Astrocyte (in vitro differentiated cells and primary cell): ENCODE measurements around the gene KIAA1217. TPM values are rescaled to one million over a fixed set of nuclear protein-coding genes. Genes with fewer than 3 reads are reported as not detected.

Source experiments
- DNase-seq: peaks from one replicate; pipeline ENCODE4 v3.0.0-alpha.2; 2010; ENCODE audit warnings: low read depth
- FAIRE-seq: peaks from 2 replicates; lab custom pipeline; 2011; peaks lifted over from hg19 to GRCh38; lab: Jason Lieb, UNC
- H2AFZ ChIP-seq: 2 replicates; pipeline ENCODE4 v1.6.0; 2012; ENCODE audit warnings: low read depth, low read length, inconsistent platforms
- H3K27ac ChIP-seq: 2 replicates; pipeline ENCODE4 v1.5.1; 2011; ENCODE audit warnings: low read depth, low read length, inconsistent platforms
- H3K27me3 ChIP-seq: 2 replicates; pipeline ENCODE4 v1.6.0; 2011; ENCODE audit warnings: low read length, inconsistent platforms; ENCODE audit not compliant: insufficient read depth
- H3K36me3 ChIP-seq: 2 replicates; pipeline ENCODE4 v1.5.1; 2011; ENCODE audit warnings: low read length, inconsistent platforms; ENCODE audit not compliant: insufficient read depth
- H3K4me1 ChIP-seq: 2 replicates; pipeline ENCODE4 v1.5.1; 2011; ENCODE audit warnings: low read length, inconsistent platforms; ENCODE audit not compliant: insufficient read depth
- H3K4me2 ChIP-seq: 2 replicates; pipeline ENCODE4 v1.6.0; 2012; ENCODE audit warnings: low read length, inconsistent platforms
- H3K4me3 ChIP-seq: 2 replicates; pipeline ENCODE4 v1.5.1; 2011; ENCODE audit warnings: low read depth, mild to moderate bottlenecking, low read length, inconsistent platforms; ENCODE audit not compliant: insufficient read depth
- H3K79me2 ChIP-seq: 2 replicates; pipeline ENCODE4 v1.6.0; 2012; ENCODE audit warnings: mild to moderate bottlenecking, low read length, inconsistent platforms; ENCODE audit not compliant: insufficient read depth
- H3K9ac ChIP-seq: 2 replicates; pipeline ENCODE4 v1.6.0; 2012; ENCODE audit warnings: mild to moderate bottlenecking, low read length, inconsistent platforms
- H3K9me3 ChIP-seq: 2 replicates; pipeline ENCODE4 v1.5.1; 2012; ENCODE audit warnings: low read depth, mild to moderate bottlenecking, low read length, inconsistent platforms; ENCODE audit not compliant: insufficient read depth
- H4K20me1 ChIP-seq: 2 replicates; pipeline ENCODE4 v1.6.0; 2012; ENCODE audit warnings: low read length, inconsistent platforms; ENCODE audit not compliant: insufficient read depth
- H3K27ac Mint-ChIP-seq: one replicate; pipeline ENCODE4 v1.8.0; 2021; ENCODE audit warnings: mild to moderate bottlenecking, mixed read lengths; ENCODE audit not compliant: unreplicated experiment
- H3K27me3 Mint-ChIP-seq: one replicate; pipeline ENCODE4 v1.8.0; 2021; ENCODE audit warnings: low read depth, mixed read lengths; ENCODE audit not compliant: unreplicated experiment
- H3K36me3 Mint-ChIP-seq: one replicate; pipeline ENCODE4 v1.8.0; 2021; ENCODE audit warnings: low read depth, mixed read lengths; ENCODE audit not compliant: unreplicated experiment
- H3K4me1 Mint-ChIP-seq: one replicate; pipeline ENCODE4 v1.8.0; 2021; ENCODE audit warnings: low read depth, mixed read lengths; ENCODE audit not compliant: unreplicated experiment
- H3K4me3 Mint-ChIP-seq: one replicate; pipeline ENCODE4 v1.8.0; 2021; ENCODE audit warnings: mild to moderate bottlenecking, moderate library complexity, mixed read lengths; ENCODE audit not compliant: unreplicated experiment
- H3K9me3 Mint-ChIP-seq: one replicate; pipeline ENCODE4 v1.8.0; 2021; ENCODE audit warnings: mild to moderate bottlenecking, mixed read lengths; ENCODE audit not compliant: unreplicated experiment
- EZH2 ChIP-seq: IDR thresholded peaks from 2 replicates; pipeline ENCODE4 v1.6.1; 2012; ENCODE audit warnings: mild to moderate bottlenecking, low read length, inconsistent platforms; ENCODE audit not compliant: insufficient read depth
- microRNA-seq: library from miRNA; unstranded; fragments of <30 nt; microRNA quantifications from one replicate; pipeline ENCODE4 v1.2.0, GENCODE V29; 2020
- total RNA-seq: library from RNA; stranded (reverse); gene quantifications from 2 replicates; pipeline ENCODE4 v1.2.1, GENCODE V29; 2021
- TF ChIP-seq, protein P1 (sequence below): IDR thresholded peaks from 2 replicates; pipeline ENCODE4 v1.5.1; 2011; ENCODE audit warnings: low read depth, mild to moderate bottlenecking, inconsistent platforms, low read length, moderate library complexity; ENCODE audit not compliant: insufficient read depth

The KIAA1217 gene
- total RNA-seq, 1 donor from 2014 or later, result 31.8 TPM

DNA sequence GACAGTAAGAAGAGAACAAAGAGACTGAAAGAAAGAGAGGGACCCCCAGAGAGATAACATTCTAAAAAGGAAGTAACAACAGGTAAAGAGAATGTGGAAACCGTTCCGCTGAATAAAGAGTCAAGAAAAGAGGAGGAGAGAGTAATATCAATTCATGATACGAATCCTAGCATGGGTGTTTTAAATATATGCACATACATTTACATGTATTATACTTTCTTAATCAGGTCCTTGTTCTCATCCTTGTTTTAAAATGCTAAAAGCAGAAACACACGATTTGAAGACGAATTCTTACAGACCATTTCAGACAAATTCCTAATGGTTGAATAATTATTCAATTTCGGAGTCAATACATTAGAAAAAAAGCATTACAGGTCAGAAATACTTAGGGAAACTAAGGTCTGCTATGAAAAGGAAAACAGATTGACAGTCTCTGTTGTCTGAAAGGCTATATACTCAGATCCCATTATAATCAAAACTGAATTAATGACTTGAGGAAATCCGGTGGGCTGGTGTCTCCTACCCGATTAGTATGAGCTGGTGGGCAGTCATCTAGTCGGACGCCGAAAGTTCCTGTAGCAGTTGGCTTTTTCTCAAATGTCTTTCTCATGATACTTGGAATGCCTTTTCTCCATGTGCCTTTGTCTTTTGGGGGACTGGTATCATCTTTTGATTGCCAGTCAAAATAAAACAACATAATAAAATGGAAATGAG is 387.4 kb downstream of the KIAA1217 start:
- Histone ChIP-seq H3K4me1 (no peaks in the 10 kb centered on the region), H3K27me3 (no peaks in the 10 kb centered on the region), H4K20me1 (no peaks in the 10 kb centered on the region), H2AFZ (no peak overlapping the region), H3K27ac (no peak overlapping the region), H3K9ac (no peak overlapping the region), H3K9me3 (no peaks in the 10 kb centered on the region), H3K4me2 (no peak overlapping the region), H3K36me3 (peaks cover 58% of the 10 kb centered on the region), H3K4me3 (no peak overlapping the region), H3K79me2 (no peaks in the 10 kb centered on the region)
- Mint-ChIP-seq H3K4me3 (no peak overlapping the region), H3K27ac (no peak overlapping the region), H3K36me3 (peaks cover 18% of the 10 kb centered on the region), H3K9me3 (no peaks in the 10 kb centered on the region), H3K4me1 (no peaks in the 10 kb centered on the region), H3K27me3 (no peaks in the 10 kb centered on the region)
- DNase-seq (no peak), FAIRE-seq (no peak)
- TF ChIP-seq, protein P1, sequence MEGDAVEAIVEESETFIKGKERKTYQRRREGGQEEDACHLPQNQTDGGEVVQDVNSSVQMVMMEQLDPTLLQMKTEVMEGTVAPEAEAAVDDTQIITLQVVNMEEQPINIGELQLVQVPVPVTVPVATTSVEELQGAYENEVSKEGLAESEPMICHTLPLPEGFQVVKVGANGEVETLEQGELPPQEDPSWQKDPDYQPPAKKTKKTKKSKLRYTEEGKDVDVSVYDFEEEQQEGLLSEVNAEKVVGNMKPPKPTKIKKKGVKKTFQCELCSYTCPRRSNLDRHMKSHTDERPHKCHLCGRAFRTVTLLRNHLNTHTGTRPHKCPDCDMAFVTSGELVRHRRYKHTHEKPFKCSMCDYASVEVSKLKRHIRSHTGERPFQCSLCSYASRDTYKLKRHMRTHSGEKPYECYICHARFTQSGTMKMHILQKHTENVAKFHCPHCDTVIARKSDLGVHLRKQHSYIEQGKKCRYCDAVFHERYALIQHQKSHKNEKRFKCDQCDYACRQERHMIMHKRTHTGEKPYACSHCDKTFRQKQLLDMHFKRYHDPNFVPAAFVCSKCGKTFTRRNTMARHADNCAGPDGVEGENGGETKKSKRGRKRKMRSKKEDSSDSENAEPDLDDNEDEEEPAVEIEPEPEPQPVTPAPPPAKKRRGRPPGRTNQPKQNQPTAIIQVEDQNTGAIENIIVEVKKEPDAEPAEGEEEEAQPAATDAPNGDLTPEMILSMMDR, result no peak
- TF ChIP-seq EZH2, result no peak

DNA sequence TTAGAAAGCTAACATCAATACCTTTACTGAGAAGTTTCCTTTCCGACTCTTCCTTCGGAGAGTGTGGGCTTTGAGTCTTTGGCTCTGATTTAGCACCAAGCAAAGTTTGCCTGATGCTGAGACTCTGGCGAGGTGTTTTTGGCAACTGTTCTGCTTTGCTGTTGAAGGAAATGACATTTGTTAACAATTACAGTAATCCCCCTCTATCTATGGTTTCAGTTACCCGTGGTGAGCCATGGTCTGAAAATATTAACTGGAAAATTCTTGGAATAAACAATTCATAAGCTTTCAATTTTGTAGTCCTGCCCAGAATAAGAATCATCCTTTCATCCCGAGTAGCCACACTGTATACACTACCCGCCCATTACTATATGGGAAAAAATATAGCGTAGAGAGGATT is 388.5 kb downstream of the KIAA1217 start:
- Histone ChIP-seq H3K36me3 (peaks cover 59% of the 10 kb centered on the region), H3K79me2 (no peaks in the 10 kb centered on the region), H3K4me2 (no peak overlapping the region), H3K27ac (no peak overlapping the region), H3K27me3 (no peaks in the 10 kb centered on the region), H3K4me1 (no peaks in the 10 kb centered on the region), H2AFZ (no peak overlapping the region), H4K20me1 (no peaks in the 10 kb centered on the region), H3K4me3 (no peak overlapping the region), H3K9me3 (no peaks in the 10 kb centered on the region), H3K9ac (no peak overlapping the region)
- DNase-seq (no peak), FAIRE-seq (no peak)
- Mint-ChIP-seq H3K27me3 (no peaks in the 10 kb centered on the region), H3K4me3 (no peak overlapping the region), H3K27ac (no peak overlapping the region), H3K9me3 (no peaks in the 10 kb centered on the region), H3K36me3 (peaks cover 17% of the 10 kb centered on the region), H3K4me1 (peaks cover under 1% of the 10 kb centered on the region)
- TF ChIP-seq EZH2, result no peak
- TF ChIP-seq, protein P1, result no peak

Small RNAs within 50 kb of the gene (microRNA-seq; reads per million reads assigned to microRNA genes)
- gene MIR603, result not detected
